Kasumi-1 (cell line): ENCODE measurements around the gene HOXB5.

Source experiments
- DNase-seq, 2 experiments: peaks; one replicate each; lab custom pipeline; 2025; lab: John Stamatoyannopoulos, UW

The HOXB5 gene

GRCh38 chr17:48546924-48547807, 46.4 kb downstream of the HOXB5 start:
- no peak for DNase-seq

- DNase-seq: no peak
These were observed 47.2 kb downstream of the HOXB5 start for GRCh38 chr17:48546137-48546923.

- no peak for DNase-seq
These were observed 48.0 kb downstream of the HOXB5 start for GRCh38 chr17:48545539-48545938.

GRCh38 chr17:48545022-48545375, 48.6 kb downstream of the HOXB5 start, which contains the start of gene HOXB2:
Gene HOXB2 (minus strand): TSS chr17:48545109. CDS start chr17:48544911, 198 bp downstream.
- no peak for DNase-seq

- DNase-seq: no peak
These were observed 49.1 kb downstream of the HOXB5 start for GRCh38 chr17:48544349-48545021.

- no peak for DNase-seq
These were observed 49.7 kb downstream of the HOXB5 start for GRCh38 chr17:48543854-48544348.

- no peak for DNase-seq
These were observed 50.3 kb downstream of the HOXB5 start for GRCh38 chr17:48543107-48543853.

- no peak for DNase-seq
These were observed 50.9 kb downstream of the HOXB5 start for GRCh38 chr17:48542698-48543106.

GRCh38 chr17:48542114-48542656, 51.4 kb downstream of the HOXB5 start:
- DNase-seq: no peak

- no peak for DNase-seq
These were observed 51.9 kb downstream of the HOXB5 start for GRCh38 chr17:48541577-48542113.
